WTC11 (cell line): ENCODE measurements around the gene FBXO9. TPM values are rescaled to one million over a fixed set of nuclear protein-coding genes. Genes with fewer than 3 reads are reported as not detected.
"Not testable (repeated sequence)": the region's sequence is repeated elsewhere in the genome, so short reads cannot be mapped to it uniquely, and the experiment has no call there.

ENCODE experiments used
- ATAC-seq: fragments of 200-7000 bp; cut with Tn5 transposase; 2 replicates; pipeline ENCODE4 v1.10.0; 2021; ENCODE audit warnings: mild to moderate bottlenecking, moderate library complexity
- CTCF ChIA-PET: fragments of 300-600 bp; sonication (Branson Sonifier 250); formaldehyde crosslinking; loops from one replicate; lab custom pipeline; 2021; ENCODE audit warnings: antibody characterized with exemption; lab: Charles Lee
- POLR2A ChIA-PET: fragments of 350-600 bp; sonication (Branson Sonifier 250); formaldehyde crosslinking; loops from one replicate; lab custom pipeline; 2021; ENCODE audit warnings: antibody characterized with exemption; lab: Charles Lee
- DNase-seq: peaks from one replicate; pipeline ENCODE4 v3.0.0; 2021; ENCODE audit warnings: low spot score
- H3K27ac Mint-ChIP-seq: 2 replicates; pipeline ENCODE4 v1.8.0; 2021; ENCODE audit warnings: mixed read lengths
- H3K27me3 Mint-ChIP-seq: 2 replicates; pipeline ENCODE4 v1.8.0; 2021; ENCODE audit warnings: low read depth, mild to moderate bottlenecking, moderate library complexity, mixed read lengths
- H3K36me3 Mint-ChIP-seq: 2 replicates; pipeline ENCODE4 v1.8.0; 2021; ENCODE audit warnings: mixed read lengths
- H3K4me1 Mint-ChIP-seq: 2 replicates; pipeline ENCODE4 v1.8.0; 2022; ENCODE audit warnings: mixed read lengths
- H3K4me3 Mint-ChIP-seq: 2 replicates; pipeline ENCODE4 v1.8.0; 2021; ENCODE audit warnings: mild to moderate bottlenecking, moderate library complexity, mixed read lengths
- H3K9me3 Mint-ChIP-seq: 2 replicates; pipeline ENCODE4 v1.8.0; 2021; ENCODE audit warnings: mixed read lengths
- ATF2 ChIP-seq: sonication (generic); formaldehyde crosslinking; IDR thresholded peaks from 2 replicates; pipeline ENCODE4 v1.8.1; 2022; ENCODE audit warnings: low read depth, missing genetic modification reagents, borderline replicate concordance
- CREM ChIP-seq: sonication (generic); formaldehyde crosslinking; IDR thresholded peaks from 2 replicates; pipeline ENCODE4 v1.8.1; 2022; ENCODE audit warnings: mild to moderate bottlenecking, missing genetic modification reagents, moderate library complexity
- E2F5 ChIP-seq: sonication (generic); formaldehyde crosslinking; IDR thresholded peaks from 2 replicates; pipeline ENCODE4 v1.8.1; 2022; ENCODE audit warnings: mild to moderate bottlenecking, moderate library complexity, missing genetic modification reagents
- HMGXB4 ChIP-seq: sonication (generic); formaldehyde crosslinking; IDR thresholded peaks from 2 replicates; pipeline ENCODE4 v1.8.1; 2023; ENCODE audit warnings: mild to moderate bottlenecking, moderate library complexity, missing genetic modification reagents
- PRRX2 ChIP-seq: fragments of 250-450 bp; sonication (Bioruptor Pico); IDR thresholded peaks from 2 replicates; pipeline ENCODE4 v1.8.0; 2021; ENCODE audit warnings: mild to moderate bottlenecking
- RELA ChIP-seq: sonication (generic); formaldehyde crosslinking; IDR thresholded peaks from 2 replicates; pipeline ENCODE4 v1.8.1; 2022; ENCODE audit warnings: missing genetic modification reagents, mild to moderate bottlenecking, borderline replicate concordance
- SOX15 ChIP-seq: fragments of 250-450 bp; sonication (Bioruptor Pico); IDR thresholded peaks from 2 replicates; pipeline ENCODE4 v1.9.0; 2021; ENCODE audit warnings: mild to moderate bottlenecking
- SP1 ChIP-seq: sonication (generic); formaldehyde crosslinking; conservative IDR thresholded peaks from 2 replicates; pipeline ENCODE4 v1.8.1; 2022; ENCODE audit warnings: missing genetic modification reagents
- TCF7 ChIP-seq: sonication (generic); formaldehyde crosslinking; IDR thresholded peaks from 2 replicates; pipeline ENCODE4 v1.8.0; 2022; ENCODE audit warnings: mild to moderate bottlenecking, low read depth, missing genetic modification reagents, moderate library complexity
- ZBTB21 ChIP-seq: sonication (generic); formaldehyde crosslinking; IDR thresholded peaks from 2 replicates; pipeline ENCODE4 v1.8.1; 2023; ENCODE audit warnings: mild to moderate bottlenecking, missing genetic modification reagents, borderline replicate concordance
- ZNF138 ChIP-seq: sonication (generic); formaldehyde crosslinking; conservative IDR thresholded peaks from 2 replicates; pipeline ENCODE4 v1.8.1; 2022; ENCODE audit warnings: mild to moderate bottlenecking, moderate library complexity, missing genetic modification reagents
- ZSCAN18 ChIP-seq: fragments of 250-450 bp; sonication (Bioruptor Pico); IDR thresholded peaks from 2 replicates; pipeline ENCODE4 v2.1.2; 2022; ENCODE audit warnings: mild to moderate bottlenecking, moderate library complexity
- total RNA-seq: library from RNA; stranded (reverse); gene quantifications from 3 replicates; pipeline ENCODE4 v1.2.3, GENCODE V29; 2021

The FBXO9 gene
- total RNA-seq, 1 experiment from 2014 or later = 54.4 TPM

- TF ChIP-seq ZNF138 (CRISPR knock-in tag) (no peak), TCF7 (no peak), ATF2 (no peak)
Measured at GRCh38 chr6:53062169-53062539, 3.0 kb upstream of the FBXO9 start (continued).

GRCh38 chr6:53064255-53064654, 949 bp upstream of the FBXO9 start:
- H3K9me3 Mint-ChIP-seq, DNase-seq, ATAC-seq, H3K36me3 Mint-ChIP-seq, POLR2A ChIA-PET, H3K27me3 Mint-ChIP-seq: not testable (repeated sequence)
- Mint-ChIP-seq H3K27ac (0 out of 2 replicates have a peak overlapping the region, but pooled peaks have one; percentile 5), H3K4me1 (peaks cover 34% of the 10 kb centered on the region), H3K4me3 (peak overlapping the region; percentile 100)
- CTCF ChIA-PET = interaction anchor here (1.4 kb wide), 1 partner anchor 69 kb away, joined by 3 read pairs; the partner anchor contains the start of gene GSTA4

- no peaks in the 10 kb centered on the region for H3K36me3 Mint-ChIP-seq
- peak overlapping the region; percentile 100 for H3K4me3 Mint-ChIP-seq
- H3K27me3 Mint-ChIP-seq = no peaks in the 10 kb centered on the region
- TF ChIP-seq SOX15 (CRISPR knock-in tag) = no peak
- TF ChIP-seq SP1 (CRISPR knock-in tag) = peak; percentile 43; the same call in 1 of the 2 replicates
- peak overlapping the region; percentile 98 for H3K27ac Mint-ChIP-seq
- DNase-seq (peak; percentile 96), ATAC-seq (peak; percentile 66)
- CTCF ChIA-PET = interaction anchor here (1.0 to 1.9 kb wide), 2 partner anchors 69 to 71 kb away, joined by 4 to 10 read pairs; partner anchors contain the start of gene GSTA4
- H3K9me3 Mint-ChIP-seq = no peaks in the 10 kb centered on the region
- peaks cover 29% of the 10 kb centered on the region for H3K4me1 Mint-ChIP-seq
- POLR2A ChIA-PET = no interaction called here
Measured at GRCh38 chr6:53064726-53065265, 408 bp upstream of the FBXO9 start.

- no peak for DNase-seq
- ATAC-seq = no peak
- Mint-ChIP-seq H3K4me3 (peak overlapping the region; percentile 100), H3K36me3 (no peaks in the 10 kb centered on the region), H3K9me3 (no peaks in the 10 kb centered on the region), H3K27me3 (no peaks in the 10 kb centered on the region), H3K4me1 (peaks cover 16% of the 10 kb centered on the region), H3K27ac (no peak overlapping the region)
- CTCF ChIA-PET = interaction anchor here (0.8 to 1.9 kb wide), 3 partner anchors 70 to 419 kb away, joined by 3 to 10 read pairs (median 3); partner anchors contain the start of gene GSTA4
- POLR2A ChIA-PET = interaction anchor here (1.3 kb wide), 1 partner anchor 71 kb away, joined by 3 read pairs; the partner anchor contains the start of gene GSTA4
- no peak for TF ChIP-seq PRRX2 (CRISPR knock-in tag)
- 0 out of 2 replicates have a peak, but pooled peaks have one; percentile 5 for TF ChIP-seq E2F5
- TF ChIP-seq ZBTB21 (CRISPR knock-in tag) = no peak
- TF ChIP-seq RELA (CRISPR knock-in tag) = no peak
- TF ChIP-seq HMGXB4 (CRISPR knock-in tag) = no peak
- no peak for TF ChIP-seq CREM (CRISPR knock-in tag)
- TF ChIP-seq ZSCAN18 (CRISPR knock-in tag) = no peak
Measured at GRCh38 chr6:53066077-53066417, 843 bp downstream of the FBXO9 start.
